ENCODE results near the gene RASD1. TPM values are rescaled to one million over a fixed set of nuclear protein-coding genes. Genes with fewer than 3 reads are reported as not detected.

The RASD1 gene
- polyA plus RNA-seq, 2 of the 4 experiments (the other 2 are of a cell fraction), result 0.92 to 1.4 TPM

DNA sequence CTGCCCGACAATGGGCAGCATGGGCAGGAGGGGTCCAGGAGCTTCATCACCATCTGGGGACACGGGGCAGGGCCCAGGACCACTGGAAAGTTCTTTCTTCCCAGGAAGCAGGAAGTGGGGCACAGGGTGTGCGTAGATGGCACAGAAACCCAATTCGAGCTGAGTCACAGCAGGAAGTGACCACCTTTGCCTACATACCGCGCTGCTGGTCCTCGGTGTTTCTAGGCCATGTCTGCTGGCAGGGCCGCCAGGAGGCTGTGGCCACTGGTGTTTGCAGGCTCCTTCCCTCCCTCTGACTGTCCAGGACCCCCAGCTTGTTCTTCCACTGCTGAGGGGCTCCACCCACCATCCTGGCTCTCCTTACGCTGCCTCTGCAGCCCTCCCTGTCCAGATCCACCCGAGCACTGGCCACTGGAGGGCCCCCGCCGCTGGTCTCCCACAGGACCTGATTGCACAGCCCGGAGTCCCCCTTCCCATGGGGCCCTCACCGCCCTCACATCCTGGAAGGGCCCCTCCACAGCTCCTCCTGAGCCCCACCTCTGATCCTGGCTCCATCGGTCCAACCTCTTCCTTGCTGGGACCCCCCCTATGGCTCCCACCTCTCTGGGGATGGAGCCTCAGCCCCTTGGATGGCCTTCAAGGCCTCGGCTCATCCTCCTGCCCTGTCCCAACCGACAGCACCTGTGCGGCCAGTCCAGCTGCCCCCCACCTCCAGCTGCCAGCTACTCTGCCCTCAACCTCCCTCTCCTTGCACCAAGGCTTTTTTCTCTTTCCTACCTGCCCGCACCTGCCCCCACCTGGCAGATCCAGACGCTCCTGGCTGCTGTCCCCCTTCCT is 14.5 kb upstream of the RASD1 start:
- ATAC-seq (no peak), DNase-seq (ENCODE audit: low read depth in 1 of 2, low spot score in 1 of 2) (no peak), FAIRE-seq (no peak)
- TF ChIP-seq NR3C1 (IDR thresholded peaks at IDR 0.05), result no peak
- H3K4me2 ChIP-seq, result no peak overlapping the region
- no peaks in the 10 kb centered on the region for H3K9me3 ChIP-seq
- 92% methylated on average over 20 of the region's 20 CpGs for WGBS (ENCODE audit: missing lambda C conversion rate)
- POLR2A ChIA-PET, result interaction anchor here (1.1 kb wide), 1 partner anchor 14 kb away, joined by 3 read pairs; the partner anchor contains the start of gene RASD1
- CTCF ChIA-PET, result interaction anchor here (0.9 to 9.0 kb wide), 11 partner anchors 10 to 156 kb away, joined by 3 to 102 read pairs (median 5); partner anchors contain the start of gene RASD1
- peaks cover 15% of the 10 kb centered on the region for H3K4me1 ChIP-seq
- peak overlapping the region; percentile 25 to 45; a peak in 4 of 6 replicates for H3K27ac ChIP-seq
- no peak overlapping the region for H3K4me3 ChIP-seq

DNA sequence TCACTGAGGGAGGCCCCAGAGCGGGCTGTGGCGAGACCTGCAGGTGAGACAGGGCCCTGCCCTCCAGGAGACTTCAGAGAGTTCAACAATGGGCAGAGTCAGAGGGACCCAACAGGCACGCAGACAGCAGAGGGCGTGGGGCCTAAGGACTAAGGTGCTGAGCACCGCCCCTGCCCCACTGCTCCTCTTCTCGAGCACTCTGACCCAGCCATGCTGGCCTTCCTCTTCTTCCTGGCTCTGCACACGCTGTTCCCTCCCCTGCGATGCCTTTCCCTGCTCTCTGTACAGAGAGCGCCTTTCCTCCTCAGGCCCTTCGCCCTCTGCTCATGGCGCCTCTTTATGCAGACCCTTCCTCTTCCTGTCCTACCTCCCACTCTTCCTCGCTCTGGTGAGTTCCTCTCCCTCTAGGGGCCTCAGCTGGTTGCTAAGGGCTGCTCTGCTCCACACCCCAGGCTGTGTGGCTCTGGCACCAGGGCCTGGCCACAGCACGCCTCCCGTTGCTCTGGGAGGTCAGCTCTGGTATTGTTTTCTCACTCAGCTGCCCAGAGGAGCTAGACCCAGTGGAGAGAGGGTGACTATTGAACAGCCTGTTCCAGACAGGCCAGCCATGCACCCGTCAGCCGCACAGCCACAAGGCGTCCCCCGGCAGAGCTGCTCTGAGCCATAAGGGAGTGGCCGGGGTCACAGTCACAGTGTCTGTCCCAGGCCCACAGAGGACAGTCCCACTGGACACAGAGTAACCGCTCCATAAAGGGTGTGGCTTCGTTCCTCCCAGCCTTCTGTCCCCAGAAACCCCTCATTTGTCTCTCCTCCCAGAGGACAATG is 13.6 kb upstream of the RASD1 start:
- Histone ChIP-seq H3K9me3 (no peaks in the 10 kb centered on the region), H3K27ac (peak overlapping the region; percentile 25 to 45; a peak in 4 of 6 replicates), H3K4me1 (peaks cover 15% of the 10 kb centered on the region), H3K4me3 (no peak overlapping the region), H3K4me2 (no peak overlapping the region)
- peak in 1 of 2 experiments; percentile 14; a peak in 3 of 6 replicates for ATAC-seq
- CTCF ChIA-PET, result interaction anchor here (0.9 to 9.0 kb wide), 11 partner anchors 11 to 155 kb away, joined by 3 to 102 read pairs (median 8); partner anchors contain the start of gene RASD1
- 93% methylated on average over 21 of the region's 21 CpGs for WGBS (ENCODE audit: missing lambda C conversion rate)
- no peak for DNase-seq (ENCODE audit: low read depth in 1 of 2, low spot score in 1 of 2)
- no peak for FAIRE-seq
- TF ChIP-seq, protein P1, sequence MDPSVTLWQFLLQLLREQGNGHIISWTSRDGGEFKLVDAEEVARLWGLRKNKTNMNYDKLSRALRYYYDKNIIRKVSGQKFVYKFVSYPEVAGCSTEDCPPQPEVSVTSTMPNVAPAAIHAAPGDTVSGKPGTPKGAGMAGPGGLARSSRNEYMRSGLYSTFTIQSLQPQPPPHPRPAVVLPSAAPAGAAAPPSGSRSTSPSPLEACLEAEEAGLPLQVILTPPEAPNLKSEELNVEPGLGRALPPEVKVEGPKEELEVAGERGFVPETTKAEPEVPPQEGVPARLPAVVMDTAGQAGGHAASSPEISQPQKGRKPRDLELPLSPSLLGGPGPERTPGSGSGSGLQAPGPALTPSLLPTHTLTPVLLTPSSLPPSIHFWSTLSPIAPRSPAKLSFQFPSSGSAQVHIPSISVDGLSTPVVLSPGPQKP (IDR thresholded peaks at IDR 0.05; ENCODE audit: low read depth, low read length), result no peak
- no peak for TF ChIP-seq HOXA7 (CRISPR knock-in tag; IDR thresholded peaks at IDR 0.05)
- POLR2A ChIA-PET, result interaction anchor here (1.1 kb wide), 1 partner anchor 14 kb away, joined by 3 read pairs; the partner anchor contains the start of gene RASD1

DNA sequence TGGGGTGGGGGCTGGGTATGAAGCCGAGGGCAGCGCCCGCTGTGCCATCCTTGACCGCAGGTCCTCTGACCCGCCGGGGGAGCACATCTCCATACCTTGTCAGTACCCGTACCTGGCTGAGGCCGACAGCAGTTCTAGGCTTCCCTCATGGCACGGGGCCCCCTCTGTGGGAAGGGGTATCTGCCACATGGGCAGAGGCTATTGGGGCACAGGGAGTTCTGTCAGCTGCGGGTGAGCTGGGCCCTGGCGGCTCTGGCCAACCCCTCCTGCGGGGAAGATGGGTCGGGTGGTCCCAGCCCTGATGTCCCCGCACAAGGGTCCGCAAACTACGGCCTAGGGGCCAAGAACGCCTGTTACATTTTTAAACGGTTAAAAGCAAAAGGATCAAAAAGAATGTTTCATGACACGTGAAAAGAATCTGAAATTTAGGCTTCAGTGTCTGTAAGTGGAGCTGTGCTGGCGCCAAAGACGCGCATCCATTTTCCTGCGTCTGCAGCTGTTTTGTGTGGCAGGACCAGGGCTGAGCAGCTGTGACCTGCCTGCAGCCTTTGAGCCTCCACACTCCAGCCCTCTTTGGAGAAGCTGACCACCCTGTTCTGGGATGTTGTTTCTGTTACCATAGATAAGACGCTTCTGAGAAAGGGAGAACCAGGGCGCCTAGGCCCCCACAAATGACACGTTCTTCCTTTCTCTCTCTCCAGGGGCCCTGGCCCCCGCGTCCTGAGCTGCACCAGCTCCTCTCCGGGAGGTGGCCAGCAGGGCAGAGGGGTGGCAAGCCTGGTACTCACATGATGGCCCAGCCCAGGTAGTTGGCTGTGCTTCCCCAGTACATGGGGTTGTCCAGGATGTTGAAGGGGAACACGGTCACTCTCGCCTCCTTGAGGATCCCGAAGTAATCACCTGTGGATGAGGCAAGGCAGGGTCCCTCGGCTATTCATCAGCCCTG is 12.7 kb upstream of the RASD1 start:
- Histone ChIP-seq H3K27ac (no peak overlapping the region; a peak in 1 of 6 replicates), H3K4me1 (peaks cover 15% of the 10 kb centered on the region), H3K4me3 (no peak overlapping the region), H3K4me2 (no peak overlapping the region), H3K9me3 (no peaks in the 10 kb centered on the region)
- no peak for DNase-seq (ENCODE audit: low read depth in 1 of 2, low spot score in 1 of 2)
- FAIRE-seq, result no peak
- no peak; a peak in 1 of 6 replicates for ATAC-seq
- 91% methylated on average over 33 of the region's 33 CpGs for WGBS (ENCODE audit: missing lambda C conversion rate)
- ChIA-PET CTCF (interaction anchor here (1.2 to 9.0 kb wide), 7 partner anchors 10 to 154 kb away, joined by 4 to 102 read pairs (median 6); partner anchors contain the start of genes PEMT and RASD1), POLR2A (interaction anchor here (1.1 kb wide), 1 partner anchor 13 kb away, joined by 3 read pairs; the partner anchor contains the start of gene RASD1)
- TF ChIP-seq, protein P2, sequence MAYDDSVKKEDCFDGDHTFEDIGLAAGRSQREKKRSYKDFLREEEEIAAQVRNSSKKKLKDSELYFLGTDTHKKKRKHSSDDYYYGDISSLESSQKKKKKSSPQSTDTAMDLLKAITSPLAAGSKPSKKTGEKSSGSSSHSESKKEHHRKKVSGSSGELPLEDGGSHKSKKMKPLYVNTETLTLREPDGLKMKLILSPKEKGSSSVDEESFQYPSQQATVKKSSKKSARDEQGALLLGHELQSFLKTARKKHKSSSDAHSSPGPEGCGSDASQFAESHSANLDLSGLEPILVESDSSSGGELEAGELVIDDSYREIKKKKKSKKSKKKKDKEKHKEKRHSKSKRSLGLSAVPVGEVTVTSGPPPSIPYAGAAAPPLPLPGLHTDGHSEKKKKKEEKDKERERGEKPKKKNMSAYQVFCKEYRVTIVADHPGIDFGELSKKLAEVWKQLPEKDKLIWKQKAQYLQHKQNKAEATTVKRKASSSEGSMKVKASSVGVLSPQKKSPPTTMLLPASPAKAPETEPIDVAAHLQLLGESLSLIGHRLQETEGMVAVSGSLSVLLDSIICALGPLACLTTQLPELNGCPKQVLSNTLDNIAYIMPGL (CRISPR knock-in tag; IDR thresholded peaks at IDR 0.05; ENCODE audit: borderline replicate concordance), result no peak
- no peak for TF ChIP-seq POLR2A (IDR thresholded peaks at IDR 0.05; ENCODE audit: low read length)
- TF ChIP-seq EHF (CRISPR knock-in tag; IDR thresholded peaks at IDR 0.05), result no peak
- no peak for TF ChIP-seq JUNB (IDR thresholded peaks at IDR 0.05)
- TF ChIP-seq MAFK (IDR thresholded peaks at IDR 0.05; ENCODE audit: partially characterized antibody), result no peak
- no peak for TF ChIP-seq ESRRA (IDR thresholded peaks at IDR 0.05; ENCODE audit: borderline replicate concordance, low read length)
- TF ChIP-seq, protein P3, sequence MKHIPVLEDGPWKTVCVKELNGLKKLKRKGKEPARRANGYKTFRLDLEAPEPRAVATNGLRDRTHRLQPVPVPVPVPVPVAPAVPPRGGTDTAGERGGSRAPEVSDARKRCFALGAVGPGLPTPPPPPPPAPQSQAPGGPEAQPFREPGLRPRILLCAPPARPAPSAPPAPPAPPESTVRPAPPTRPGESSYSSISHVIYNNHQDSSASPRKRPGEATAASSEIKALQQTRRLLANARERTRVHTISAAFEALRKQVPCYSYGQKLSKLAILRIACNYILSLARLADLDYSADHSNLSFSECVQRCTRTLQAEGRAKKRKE (CRISPR knock-in tag; IDR thresholded peaks at IDR 0.05; ENCODE audit: low read depth), result no peak
- TF ChIP-seq, protein P1 (IDR thresholded peaks at IDR 0.05; ENCODE audit: low read depth, low read length), result no peak
- TF ChIP-seq JUN (IDR thresholded peaks at IDR 0.05), result no peak
- no peak for TF ChIP-seq CHD2 (IDR thresholded peaks at IDR 0.05; ENCODE audit: low read length, partially characterized antibody)
- TF ChIP-seq MAZ (IDR thresholded peaks at IDR 0.05; ENCODE audit: borderline replicate concordance, low read depth, low read length), result no peak
- no peak for TF ChIP-seq CHD4 (IDR thresholded peaks at IDR 0.05; ENCODE audit: borderline replicate concordance)
- TF ChIP-seq GATA3 (IDR thresholded peaks at IDR 0.05; ENCODE audit: borderline replicate concordance), result no peak
- TF ChIP-seq, protein P4, sequence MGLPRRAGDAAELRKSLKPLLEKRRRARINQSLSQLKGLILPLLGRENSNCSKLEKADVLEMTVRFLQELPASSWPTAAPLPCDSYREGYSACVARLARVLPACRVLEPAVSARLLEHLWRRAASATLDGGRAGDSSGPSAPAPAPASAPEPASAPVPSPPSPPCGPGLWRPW (IDR thresholded peaks at IDR 0.05), result no peak
- TF ChIP-seq TP53 (CRISPR knock-in tag; IDR thresholded peaks at IDR 0.05), result no peak
- no peak for TF ChIP-seq KDM5A (IDR thresholded peaks at IDR 0.05)

Data from A549 (cell line).